Measurements from ENCODE around the gene JAG2.
"Not testable (repeated sequence)": the region's sequence is repeated elsewhere in the genome, so short reads cannot be mapped to it uniquely, and the experiment has no call there.

JAG2 gene

GRCh38 chr14:105123981-105124765, 44.4 kb downstream of the JAG2 start:
- no peak overlapping the region for H3K4me3 ChIP-seq (ENCODE audit: low read length)
- H3K9me3 ChIP-seq (replicated peaks; ENCODE audit: low read length), result peaks cover 5% of the 10 kb centered on the region
- no peaks in the 10 kb centered on the region for H3K36me3 ChIP-seq (ENCODE audit: insufficient read depth, low read length)
- peaks cover 84% of the 10 kb centered on the region for H3K27me3 ChIP-seq (ENCODE audit: control insufficient read depth, insufficient read depth, low read length)
- H3K4me2 ChIP-seq (ENCODE audit: low read length), result no peak overlapping the region
- H3K9ac ChIP-seq (ENCODE audit: low read depth, low read length), result no peak overlapping the region
- H3K4me1 ChIP-seq (ENCODE audit: control insufficient read depth, insufficient read depth, low read length), result no peaks in the 10 kb centered on the region

GRCh38 chr14:105123064-105123665, 45.4 kb downstream of the JAG2 start:
- no peak overlapping the region for H3K4me2 ChIP-seq (ENCODE audit: low read length)
- no peak overlapping the region for H3K4me3 ChIP-seq (ENCODE audit: low read length)
- no peak overlapping the region for H3K9ac ChIP-seq (ENCODE audit: low read depth, low read length)
- no peaks in the 10 kb centered on the region for H3K4me1 ChIP-seq (ENCODE audit: control insufficient read depth, insufficient read depth, low read length)
- no peaks in the 10 kb centered on the region for H3K36me3 ChIP-seq (ENCODE audit: insufficient read depth, low read length)
- peaks cover 88% of the 10 kb centered on the region for H3K27me3 ChIP-seq (ENCODE audit: control insufficient read depth, insufficient read depth, low read length)
- H3K9me3 ChIP-seq (replicated peaks; ENCODE audit: low read length), result peaks cover 5% of the 10 kb centered on the region

GRCh38 chr14:105120056-105120455, 48.5 kb downstream of the JAG2 start:
- Histone ChIP-seq H3K27me3 (ENCODE audit: control insufficient read depth, insufficient read depth, low read length) (peaks cover 88% of the 10 kb centered on the region), H3K9me3 (replicated peaks; ENCODE audit: low read length) (peaks cover 5% of the 10 kb centered on the region), H3K4me1 (ENCODE audit: control insufficient read depth, insufficient read depth, low read length) (no peaks in the 10 kb centered on the region), H3K36me3 (ENCODE audit: insufficient read depth, low read length) (no peaks in the 10 kb centered on the region), H3K4me3 (ENCODE audit: low read length) (no peak overlapping the region), H3K9ac (ENCODE audit: low read depth, low read length) (no peak overlapping the region), H3K4me2 (ENCODE audit: low read length) (no peak overlapping the region)

- H3K4me2 ChIP-seq (ENCODE audit: low read length), result no peak overlapping the region
- H3K9ac ChIP-seq (ENCODE audit: low read depth, low read length), result no peak overlapping the region
- H3K9me3 ChIP-seq (replicated peaks; ENCODE audit: low read length), result peaks cover 5% of the 10 kb centered on the region
- no peak overlapping the region for H3K4me3 ChIP-seq (ENCODE audit: low read length)
- H3K27me3 ChIP-seq (ENCODE audit: control insufficient read depth, insufficient read depth, low read length), result peaks cover 83% of the 10 kb centered on the region
- H3K4me1 ChIP-seq (ENCODE audit: control insufficient read depth, insufficient read depth, low read length), result no peaks in the 10 kb centered on the region
- H3K36me3 ChIP-seq (ENCODE audit: insufficient read depth, low read length), result no peaks in the 10 kb centered on the region
Measured at GRCh38 chr14:105119408-105120025, 49.1 kb downstream of the JAG2 start.

DNA sequence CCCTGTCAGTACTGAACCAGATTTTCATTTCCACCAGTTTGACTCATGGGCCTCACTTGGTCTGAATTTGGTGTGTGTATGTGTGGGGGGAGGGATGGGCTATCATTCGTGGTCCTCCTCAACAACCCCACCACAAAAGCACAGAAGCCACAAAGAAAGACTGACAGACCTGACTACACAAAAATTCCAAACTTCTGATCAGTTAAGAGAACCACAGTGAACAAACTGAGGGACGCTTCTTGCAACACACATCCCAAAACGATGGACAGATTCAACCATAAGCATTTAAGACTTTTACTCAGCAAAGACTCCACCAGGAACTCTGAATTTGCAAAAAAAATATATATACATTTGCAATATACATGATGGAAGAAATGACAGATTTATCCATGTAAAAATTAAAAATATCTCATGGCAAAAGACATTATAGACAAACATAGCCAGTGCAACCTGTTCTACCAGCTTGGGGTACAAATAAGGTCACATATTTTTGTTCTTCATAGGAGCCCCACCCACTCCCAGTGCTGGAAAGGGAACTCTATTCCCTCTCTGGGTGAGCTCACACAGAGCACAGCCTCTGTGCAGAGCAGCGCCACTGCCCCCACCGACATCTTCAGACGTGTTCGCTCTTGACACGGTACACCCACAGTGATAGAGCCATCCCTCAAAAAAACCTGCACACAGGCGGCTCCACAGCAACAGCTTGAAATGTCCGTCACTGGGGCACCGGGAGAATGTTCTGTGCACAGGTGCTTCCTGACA, 49.7 kb downstream of the JAG2 start:
- no peaks in the 10 kb centered on the region for H3K36me3 ChIP-seq (ENCODE audit: insufficient read depth, low read length)
- H3K27me3 ChIP-seq (ENCODE audit: control insufficient read depth, insufficient read depth, low read length), result peaks cover 76% of the 10 kb centered on the region
- peaks cover 5% of the 10 kb centered on the region for H3K9me3 ChIP-seq (replicated peaks; ENCODE audit: low read length)
- no peak overlapping the region for H3K9ac ChIP-seq (ENCODE audit: low read depth, low read length)
- H3K4me3 ChIP-seq (ENCODE audit: low read length), result no peak overlapping the region
- H3K4me1 ChIP-seq (ENCODE audit: control insufficient read depth, insufficient read depth, low read length), result no peaks in the 10 kb centered on the region
- no peak overlapping the region for H3K4me2 ChIP-seq (ENCODE audit: low read length)

- H3K4me3 ChIP-seq (ENCODE audit: low read length), result no peak overlapping the region
- peaks cover 66% of the 10 kb centered on the region for H3K27me3 ChIP-seq (ENCODE audit: control insufficient read depth, insufficient read depth, low read length)
- H3K36me3 ChIP-seq (ENCODE audit: insufficient read depth, low read length), result no peaks in the 10 kb centered on the region
- H3K4me1 ChIP-seq (ENCODE audit: control insufficient read depth, insufficient read depth, low read length), result no peaks in the 10 kb centered on the region
- no peak overlapping the region for H3K9ac ChIP-seq (ENCODE audit: low read depth, low read length)
- no peak overlapping the region for H3K4me2 ChIP-seq (ENCODE audit: low read length)
- peaks cover 5% of the 10 kb centered on the region for H3K9me3 ChIP-seq (replicated peaks; ENCODE audit: low read length)
Measured at GRCh38 chr14:105117710-105118385, 50.7 kb downstream of the JAG2 start.

DNA sequence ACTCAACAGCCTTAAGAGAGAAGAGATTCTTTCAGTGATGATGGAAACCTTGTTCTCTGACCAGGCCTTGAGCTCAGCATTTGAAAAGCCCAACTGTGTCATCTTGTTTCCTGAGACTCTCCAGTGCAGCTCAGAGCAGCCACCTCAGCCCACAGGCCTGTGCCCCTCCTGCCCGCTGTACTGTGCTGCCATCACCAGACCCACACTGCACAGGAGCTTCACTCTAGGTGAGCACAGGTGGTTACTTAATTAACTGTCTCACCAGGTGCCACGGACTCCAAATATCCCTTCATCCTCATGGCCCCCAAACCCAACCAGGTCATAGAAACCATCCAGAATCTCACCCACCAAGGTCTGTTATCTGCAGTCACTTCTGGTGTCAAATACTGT, 51.3 kb downstream of the JAG2 start:
- Histone ChIP-seq H3K4me3 (ENCODE audit: low read length) (no peak overlapping the region), H3K36me3 (ENCODE audit: insufficient read depth, low read length) (no peaks in the 10 kb centered on the region), H3K9me3 (replicated peaks; ENCODE audit: low read length) (peaks cover 5% of the 10 kb centered on the region), H3K4me1 (ENCODE audit: control insufficient read depth, insufficient read depth, low read length) (no peaks in the 10 kb centered on the region), H3K4me2 (ENCODE audit: low read length) (no peak overlapping the region), H3K27me3 (ENCODE audit: control insufficient read depth, insufficient read depth, low read length) (peaks cover 60% of the 10 kb centered on the region), H3K9ac (ENCODE audit: low read depth, low read length) (no peak overlapping the region)

DNA sequence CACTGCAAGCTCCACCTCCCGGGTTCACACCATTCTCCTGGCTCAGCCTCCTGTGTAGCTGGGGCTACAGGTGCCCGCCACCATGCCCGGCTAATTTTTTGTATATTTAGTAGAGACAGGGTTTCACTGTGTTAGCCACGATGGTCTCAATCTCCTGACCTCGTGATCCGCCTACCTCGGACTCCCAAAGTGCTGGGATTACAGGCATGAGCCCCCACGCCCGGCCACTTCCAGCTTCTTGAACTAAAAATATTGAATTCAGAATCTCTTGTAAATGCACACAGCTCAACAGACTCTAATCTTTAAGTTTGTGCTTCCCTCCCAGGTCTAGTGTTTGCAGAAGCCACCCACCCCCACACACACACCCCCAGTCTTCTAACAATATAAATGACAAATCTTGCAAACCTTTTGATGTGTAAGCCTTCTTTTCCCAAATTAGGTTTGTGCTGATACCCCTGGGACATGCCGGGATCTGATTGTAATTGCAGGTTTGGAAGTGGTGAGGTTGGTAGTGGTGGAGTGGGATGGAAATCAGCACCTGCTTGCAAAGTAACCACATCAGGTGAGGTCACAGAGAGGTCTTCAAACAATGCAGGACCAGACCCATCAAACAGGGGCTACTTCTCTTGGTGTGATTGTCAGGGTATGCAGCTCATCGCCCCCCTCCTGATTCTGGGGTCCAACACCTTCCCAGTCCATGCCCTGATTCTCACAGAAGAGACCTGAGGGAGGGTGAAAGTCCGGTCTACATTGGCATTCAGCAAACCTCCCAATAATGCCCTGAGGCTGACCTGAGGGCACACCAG, 51.9 kb downstream of the JAG2 start:
- Histone ChIP-seq H3K4me3 (ENCODE audit: low read length) (no peak overlapping the region), H3K9ac (ENCODE audit: low read depth, low read length) (no peak overlapping the region), H3K4me2 (ENCODE audit: low read length) (no peak overlapping the region), H3K9me3 (replicated peaks; ENCODE audit: low read length) (peaks cover 5% of the 10 kb centered on the region), H3K36me3 (ENCODE audit: insufficient read depth, low read length) (no peaks in the 10 kb centered on the region), H3K4me1 (ENCODE audit: control insufficient read depth, insufficient read depth, low read length) (no peaks in the 10 kb centered on the region), H3K27me3 (ENCODE audit: control insufficient read depth, insufficient read depth, low read length) (peaks cover 55% of the 10 kb centered on the region)

- H3K9ac ChIP-seq (ENCODE audit: low read depth, low read length); H3K4me2 ChIP-seq (ENCODE audit: low read length); H3K9me3 ChIP-seq (replicated peaks; ENCODE audit: low read length); H3K4me3 ChIP-seq (ENCODE audit: low read length); H3K4me1 ChIP-seq (ENCODE audit: control insufficient read depth, insufficient read depth, low read length); H3K36me3 ChIP-seq (ENCODE audit: insufficient read depth, low read length): not testable (repeated sequence)
- H3K27me3 ChIP-seq (ENCODE audit: control insufficient read depth, insufficient read depth, low read length), result peaks cover 38% of the 10 kb centered on the region
Measured at GRCh38 chr14:105109243-105109642, 59.3 kb downstream of the JAG2 start.

GRCh38 chr14:105108516-105108864, 60.1 kb downstream of the JAG2 start:
- Histone ChIP-seq H3K4me3 (ENCODE audit: low read length) (no peak overlapping the region), H3K4me2 (ENCODE audit: low read length) (no peak overlapping the region), H3K36me3 (ENCODE audit: insufficient read depth, low read length) (no peaks in the 10 kb centered on the region), H3K9ac (ENCODE audit: low read depth, low read length) (no peak overlapping the region), H3K27me3 (ENCODE audit: control insufficient read depth, insufficient read depth, low read length) (peaks cover 46% of the 10 kb centered on the region), H3K9me3 (replicated peaks; ENCODE audit: low read length) (no peaks in the 10 kb centered on the region), H3K4me1 (ENCODE audit: control insufficient read depth, insufficient read depth, low read length) (no peaks in the 10 kb centered on the region)
